ENCODE measurements around the gene KRT35.

- TF ChIP-seq ZNF280C (tag by site-specific recombination; IDR thresholded peaks at IDR 0.05): no peak
- no peak for TF ChIP-seq ZSCAN4 (tag by site-specific recombination; IDR thresholded peaks at IDR 0.05)
- TF ChIP-seq, protein P1, sequence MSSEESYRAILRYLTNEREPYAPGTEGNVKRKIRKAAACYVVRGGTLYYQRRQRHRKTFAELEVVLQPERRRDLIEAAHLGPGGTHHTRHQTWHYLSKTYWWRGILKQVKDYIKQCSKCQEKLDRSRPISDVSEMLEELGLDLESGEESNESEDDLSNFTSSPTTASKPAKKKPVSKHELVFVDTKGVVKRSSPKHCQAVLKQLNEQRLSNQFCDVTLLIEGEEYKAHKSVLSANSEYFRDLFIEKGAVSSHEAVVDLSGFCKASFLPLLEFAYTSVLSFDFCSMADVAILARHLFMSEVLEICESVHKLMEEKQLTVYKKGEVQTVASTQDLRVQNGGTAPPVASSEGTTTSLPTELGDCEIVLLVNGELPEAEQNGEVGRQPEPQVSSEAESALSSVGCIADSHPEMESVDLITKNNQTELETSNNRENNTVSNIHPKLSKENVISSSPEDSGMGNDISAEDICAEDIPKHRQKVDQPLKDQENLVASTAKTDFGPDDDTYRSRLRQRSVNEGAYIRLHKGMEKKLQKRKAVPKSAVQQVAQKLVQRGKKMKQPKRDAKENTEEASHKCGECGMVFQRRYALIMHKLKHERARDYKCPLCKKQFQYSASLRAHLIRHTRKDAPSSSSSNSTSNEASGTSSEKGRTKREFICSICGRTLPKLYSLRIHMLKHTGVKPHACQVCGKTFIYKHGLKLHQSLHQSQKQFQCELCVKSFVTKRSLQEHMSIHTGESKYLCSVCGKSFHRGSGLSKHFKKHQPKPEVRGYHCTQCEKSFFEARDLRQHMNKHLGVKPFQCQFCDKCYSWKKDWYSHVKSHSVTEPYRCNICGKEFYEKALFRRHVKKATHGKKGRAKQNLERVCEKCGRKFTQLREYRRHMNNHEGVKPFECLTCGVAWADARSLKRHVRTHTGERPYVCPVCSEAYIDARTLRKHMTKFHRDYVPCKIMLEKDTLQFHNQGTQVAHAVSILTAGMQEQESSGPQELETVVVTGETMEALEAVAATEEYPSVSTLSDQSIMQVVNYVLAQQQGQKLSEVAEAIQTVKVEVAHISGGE (tag by site-specific recombination; conservative IDR thresholded peaks at IDR 0.05; ENCODE audit: low read depth): no peak
- no peak for TF ChIP-seq ZNF785 (tag by site-specific recombination; IDR thresholded peaks at IDR 0.05)
- no peak for TF ChIP-seq CTCF (tag by site-specific recombination; IDR thresholded peaks at IDR 0.05)
- no peak for TF ChIP-seq MYNN (tag by site-specific recombination; IDR thresholded peaks at IDR 0.05; ENCODE audit: borderline replicate concordance)
- TF ChIP-seq, protein P2, sequence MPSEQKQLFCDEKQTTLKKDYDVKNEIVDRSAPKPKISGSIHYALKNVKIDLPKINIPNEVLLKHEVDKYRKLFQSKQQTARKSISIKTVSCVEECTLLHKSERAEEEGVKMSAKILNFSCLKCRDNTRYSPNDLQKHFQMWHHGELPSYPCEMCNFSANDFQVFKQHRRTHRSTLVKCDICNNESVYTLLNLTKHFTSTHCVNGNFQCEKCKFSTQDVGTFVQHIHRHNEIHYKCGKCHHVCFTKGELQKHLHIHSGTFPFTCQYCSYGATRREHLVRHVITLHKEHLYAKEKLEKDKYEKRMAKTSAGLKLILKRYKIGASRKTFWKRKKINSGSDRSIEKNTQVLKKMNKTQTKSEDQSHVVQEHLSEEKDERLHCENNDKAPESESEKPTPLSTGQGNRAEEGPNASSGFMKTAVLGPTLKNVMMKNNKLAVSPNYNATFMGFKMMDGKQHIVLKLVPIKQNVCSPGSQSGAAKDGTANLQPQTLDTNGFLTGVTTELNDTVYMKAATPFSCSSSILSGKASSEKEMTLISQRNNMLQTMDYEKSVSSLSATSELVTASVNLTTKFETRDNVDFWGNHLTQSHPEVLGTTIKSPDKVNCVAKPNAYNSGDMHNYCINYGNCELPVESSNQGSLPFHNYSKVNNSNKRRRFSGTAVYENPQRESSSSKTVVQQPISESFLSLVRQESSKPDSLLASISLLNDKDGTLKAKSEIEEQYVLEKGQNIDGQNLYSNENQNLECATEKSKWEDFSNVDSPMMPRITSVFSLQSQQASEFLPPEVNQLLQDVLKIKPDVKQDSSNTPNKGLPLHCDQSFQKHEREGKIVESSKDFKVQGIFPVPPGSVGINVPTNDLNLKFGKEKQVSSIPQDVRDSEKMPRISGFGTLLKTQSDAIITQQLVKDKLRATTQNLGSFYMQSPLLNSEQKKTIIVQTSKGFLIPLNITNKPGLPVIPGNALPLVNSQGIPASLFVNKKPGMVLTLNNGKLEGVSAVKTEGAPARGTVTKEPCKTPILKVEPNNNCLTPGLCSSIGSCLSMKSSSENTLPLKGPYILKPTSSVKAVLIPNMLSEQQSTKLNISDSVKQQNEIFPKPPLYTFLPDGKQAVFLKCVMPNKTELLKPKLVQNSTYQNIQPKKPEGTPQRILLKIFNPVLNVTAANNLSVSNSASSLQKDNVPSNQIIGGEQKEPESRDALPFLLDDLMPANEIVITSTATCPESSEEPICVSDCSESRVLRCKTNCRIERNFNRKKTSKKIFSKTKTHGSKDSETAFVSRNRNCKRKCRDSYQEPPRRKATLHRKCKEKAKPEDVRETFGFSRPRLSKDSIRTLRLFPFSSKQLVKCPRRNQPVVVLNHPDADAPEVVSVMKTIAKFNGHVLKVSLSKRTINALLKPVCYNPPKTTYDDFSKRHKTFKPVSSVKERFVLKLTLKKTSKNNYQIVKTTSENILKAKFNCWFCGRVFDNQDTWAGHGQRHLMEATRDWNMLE (tag by site-specific recombination; conservative IDR thresholded peaks at IDR 0.05; ENCODE audit: low read depth): no peak
- TF ChIP-seq ZNF391 (tag by site-specific recombination; IDR thresholded peaks at IDR 0.05; ENCODE audit: borderline replicate concordance, low read depth): no peak
- no peak for TF ChIP-seq ZNF280D (tag by site-specific recombination; IDR thresholded peaks at IDR 0.05)
- TF ChIP-seq ZNF423 (tag by site-specific recombination; IDR thresholded peaks at IDR 0.05): no peak
- TF ChIP-seq GLI4 (tag by site-specific recombination; IDR thresholded peaks at IDR 0.05): no peak
- TF ChIP-seq ZNF548 (tag by site-specific recombination; IDR thresholded peaks at IDR 0.05): no peak
Observed at GRCh38 chr17:41510251-41511065, 29.5 kb upstream of the KRT35 start.
